Immature natural killer cell (primary cell): ENCODE data around the gene RTEL1. TPM values are rescaled to one million over a fixed set of nuclear protein-coding genes. Genes with fewer than 3 reads are reported as not detected.

Source experiments
- DNase-seq, 3 donors: peaks; one replicate each; pipeline ENCODE4 v3.0.0; 2022; ENCODE audit warnings: mixed read lengths in 1 of 3
- H3K27ac Mint-ChIP-seq, 6 donors: one replicate each; pipeline ENCODE4 v1.8.0; 2020; ENCODE audit warnings: mixed read lengths in 6 of 6, mild to moderate bottlenecking in 5 of 6, inconsistent platforms in 4 of 6, moderate library complexity in 3 of 6
- H3K27me3 Mint-ChIP-seq, 3 donors: one replicate each; pipeline ENCODE4 v1.8.0; 2020 to 2021; ENCODE audit warnings: low read depth in 3 of 3, mild to moderate bottlenecking in 3 of 3, mixed read lengths in 3 of 3, moderate library complexity in 3 of 3, inconsistent platforms in 1 of 3
- H3K36me3 Mint-ChIP-seq, 3 donors: one replicate each; pipeline ENCODE4 v1.8.0; 2020; ENCODE audit warnings: mixed read lengths in 3 of 3, inconsistent platforms in 2 of 3, mild to moderate bottlenecking in 2 of 3
- H3K4me1 Mint-ChIP-seq, 2 donors: one replicate each; pipeline ENCODE4 v1.8.0; 2020; ENCODE audit warnings: inconsistent platforms in 2 of 2, mild to moderate bottlenecking in 2 of 2, mixed read lengths in 2 of 2, moderate library complexity in 1 of 2
- H3K4me3 Mint-ChIP-seq, 5 donors: one replicate each; pipeline ENCODE4 v1.8.0; 2020; ENCODE audit warnings: mild to moderate bottlenecking in 5 of 5, mixed read lengths in 5 of 5, inconsistent platforms in 3 of 5, moderate library complexity in 3 of 5
- H3K9me3 Mint-ChIP-seq, 6 donors: one replicate each; pipeline ENCODE4 v1.8.0; 2020; ENCODE audit warnings: mild to moderate bottlenecking in 6 of 6, mixed read lengths in 6 of 6, inconsistent platforms in 4 of 6, moderate library complexity in 3 of 6
- polyA plus RNA-seq, 3 donors: library from polyadenylated mRNA; unstranded; fragments of 300-500 nt; fragmentation: Illumina TruSeq; gene quantifications; one replicate each; pipeline ENCODE4 v1.2.3, GENCODE V29; 2021

RTEL1 gene
- polyA plus RNA-seq, 3 donors from 2014 or later = 1.5 to 7.3 TPM; not detected in 1

DNA sequence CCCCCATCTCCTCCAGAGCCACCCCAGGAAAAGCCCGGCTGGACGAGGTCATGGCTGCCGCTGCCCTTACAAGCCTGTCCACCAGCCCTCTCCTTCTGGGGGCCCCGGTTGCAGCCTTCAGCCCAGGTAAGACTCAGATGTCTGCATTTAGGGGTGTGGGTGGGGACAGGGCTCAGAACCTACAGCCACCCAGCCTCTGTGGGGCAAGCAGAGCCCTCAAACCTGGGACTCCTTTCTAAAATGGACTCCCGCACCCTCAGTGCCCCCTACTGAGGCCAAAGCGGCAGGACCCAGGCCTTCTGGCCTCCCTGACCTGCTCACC is 83.2 kb downstream of the RTEL1 start:
- Mint-ChIP-seq H3K27me3 (peaks cover 0 to 5% (median 3%) of the 10 kb centered on the region in 3 donors), H3K4me1 (peaks cover 7% of the 10 kb centered on the region in 2 donors), H3K9me3 (no peaks in the 10 kb centered on the region), H3K27ac (no peak overlapping the region), H3K4me3 (peak overlapping the region in 4 of 5 donors; percentile 35 to 61 (median 48)), H3K36me3 (peaks cover 0 to 4% (median 0%) of the 10 kb centered on the region in 3 donors)
- no peak for DNase-seq

- no peak for DNase-seq
- Mint-ChIP-seq H3K4me3 (peak overlapping the region in 4 of 5 donors; percentile 35 to 61 (median 48)), H3K36me3 (peaks cover 0 to 4% (median 0%) of the 10 kb centered on the region in 3 donors), H3K27ac (no peak overlapping the region), H3K9me3 (no peaks in the 10 kb centered on the region), H3K27me3 (no peaks in the 10 kb centered on the region), H3K4me1 (peaks cover 2 to 3% of the 10 kb centered on the region in 2 donors)
These were observed 83.7 kb downstream of the RTEL1 start for GRCh38 chr20:63741676-63742380.

DNA sequence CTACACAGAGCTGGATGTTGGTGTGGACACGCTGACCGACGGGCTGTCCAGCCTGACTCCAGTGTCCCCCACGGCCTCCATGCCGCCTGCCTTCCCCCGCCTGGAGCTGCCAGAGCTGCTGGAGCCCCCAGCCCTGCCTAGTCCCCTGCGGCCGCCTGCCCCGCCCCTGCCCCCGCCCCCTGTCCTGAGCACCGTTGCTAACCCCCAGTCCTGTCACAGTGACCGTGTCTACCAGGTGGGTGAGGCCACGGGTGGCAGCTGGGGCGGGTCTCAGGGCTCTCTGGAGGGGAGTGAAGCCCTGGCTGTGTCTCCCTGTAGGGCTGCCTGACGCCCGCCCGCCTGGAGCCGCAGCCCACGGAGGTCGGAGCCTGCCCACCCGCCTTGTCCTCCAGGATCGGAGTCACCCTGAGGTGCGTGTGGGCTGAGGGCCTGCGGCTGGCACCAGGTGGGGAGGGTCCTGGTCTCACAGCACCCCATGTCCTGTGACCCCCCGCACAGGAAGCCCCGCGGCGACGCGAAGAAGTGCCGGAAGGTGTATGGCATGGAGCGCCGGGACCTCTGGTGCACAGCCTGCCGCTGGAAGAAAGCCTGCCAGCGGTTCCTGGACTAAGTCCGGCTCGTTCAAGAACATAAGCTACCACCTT is 84.4 kb downstream of the RTEL1 start:
- Mint-ChIP-seq H3K4me1 (peaks cover 0 to 1% of the 10 kb centered on the region in 2 donors), H3K27me3 (no peaks in the 10 kb centered on the region), H3K27ac (no peak overlapping the region), H3K9me3 (no peaks in the 10 kb centered on the region), H3K36me3 (peaks cover 0 to 4% (median 0%) of the 10 kb centered on the region in 3 donors), H3K4me3 (no peak overlapping the region)
- DNase-seq = no peak

DNA sequence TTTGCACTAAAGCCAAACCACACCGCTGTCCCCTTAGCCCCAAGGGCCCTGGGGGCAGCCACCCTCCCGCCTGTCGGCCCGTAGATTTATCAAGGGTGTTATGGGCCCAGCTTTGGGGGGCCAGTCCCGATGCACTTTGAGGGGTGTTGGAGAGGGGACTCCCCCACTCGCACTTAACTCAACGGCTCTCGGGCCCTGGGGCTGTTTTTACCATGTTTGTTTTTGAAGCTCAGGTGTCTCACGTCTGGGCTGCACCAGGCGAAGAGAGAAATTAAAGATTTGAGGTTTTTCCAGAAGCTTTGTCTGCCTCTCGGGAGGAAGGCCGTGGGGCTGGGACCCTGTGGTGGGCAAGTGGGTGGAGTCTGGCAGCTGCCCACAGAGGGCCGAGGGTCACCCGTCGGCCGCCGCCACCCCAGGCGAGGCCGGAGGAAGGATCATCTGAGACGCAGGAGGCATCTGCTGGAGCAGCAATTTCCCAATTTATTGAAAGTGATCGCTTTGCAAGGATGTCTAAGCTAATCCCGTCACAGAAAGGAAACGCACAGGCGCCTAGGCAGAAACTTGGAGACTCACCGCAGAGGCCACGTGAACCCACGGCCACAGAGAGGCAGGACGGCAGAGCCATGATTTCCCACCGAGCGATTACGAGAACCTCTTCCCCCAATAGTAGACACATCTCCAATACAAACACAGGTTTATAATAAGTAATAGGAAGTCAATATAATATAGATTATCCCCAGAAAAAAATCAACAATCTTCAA is 85.3 kb downstream of the RTEL1 start:
- no peak overlapping the region for H3K27ac Mint-ChIP-seq
- H3K9me3 Mint-ChIP-seq = no peaks in the 10 kb centered on the region
- H3K36me3 Mint-ChIP-seq = peaks cover 0 to 4% (median 0%) of the 10 kb centered on the region in 3 donors
- no peak for DNase-seq
- H3K27me3 Mint-ChIP-seq = no peaks in the 10 kb centered on the region
- no peak overlapping the region for H3K4me3 Mint-ChIP-seq
- H3K4me1 Mint-ChIP-seq = peaks cover 0 to 1% of the 10 kb centered on the region in 2 donors

GRCh38 chr20:63744158-63744557 is 86.0 kb downstream of the RTEL1 start:
- DNase-seq = no peak
- no peak overlapping the region for H3K4me3 Mint-ChIP-seq
- no peak overlapping the region for H3K27ac Mint-ChIP-seq
- H3K4me1 Mint-ChIP-seq = peaks cover 0 to 2% of the 10 kb centered on the region in 2 donors
- H3K9me3 Mint-ChIP-seq = no peaks in the 10 kb centered on the region
- H3K27me3 Mint-ChIP-seq = no peaks in the 10 kb centered on the region
- peaks cover 0 to 4% (median 0%) of the 10 kb centered on the region in 3 donors for H3K36me3 Mint-ChIP-seq

GRCh38 chr20:63744574-63745423 is 86.7 kb downstream of the RTEL1 start:
- Mint-ChIP-seq H3K4me1 (peaks cover 0 to 4% of the 10 kb centered on the region in 2 donors), H3K4me3 (no peak overlapping the region), H3K9me3 (no peaks in the 10 kb centered on the region), H3K27me3 (no peaks in the 10 kb centered on the region), H3K36me3 (peaks cover 0 to 4% (median 0%) of the 10 kb centered on the region in 3 donors), H3K27ac (no peak overlapping the region)
- DNase-seq = no peak

DNA sequence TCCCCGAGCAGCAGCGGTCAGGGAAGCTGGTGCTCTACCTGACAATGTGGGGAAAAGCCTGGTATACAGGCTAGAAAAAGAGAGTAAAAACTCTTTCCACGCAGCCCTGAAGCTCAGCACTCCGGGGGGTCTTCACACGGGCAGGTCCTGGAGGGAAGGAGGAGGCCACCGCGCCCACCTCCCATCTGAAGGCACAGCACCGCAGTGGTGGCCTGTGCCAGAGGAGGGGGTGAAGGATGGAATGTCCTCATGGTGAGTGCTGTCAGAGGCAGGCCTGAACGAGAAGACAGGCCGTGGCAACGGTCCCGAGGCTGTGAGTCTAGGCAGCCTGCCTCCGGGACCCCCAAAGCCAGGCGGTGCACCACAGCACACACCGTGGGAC is 87.3 kb downstream of the RTEL1 start:
- Mint-ChIP-seq H3K4me3 (no peak overlapping the region), H3K36me3 (peaks cover 0 to 4% (median 0%) of the 10 kb centered on the region in 3 donors), H3K9me3 (no peaks in the 10 kb centered on the region), H3K27ac (no peak overlapping the region), H3K4me1 (peaks cover under 1 to 7% of the 10 kb centered on the region in 2 donors), H3K27me3 (no peaks in the 10 kb centered on the region)
- no peak for DNase-seq

Other genes starting within 250 kb of the RTEL1 start
- gene KCNQ2, start 185.7 kb upstream of the RTEL1 start, polyA plus RNA-seq = under 1 TPM in 1 of 3 donors, not detected in 2; 0.73 TPM
- gene EEF1A2, start 159.2 kb upstream of the RTEL1 start, polyA plus RNA-seq = not detected
- 10 to 100 TPM; 14.9 to 84.3 (median 41.9) TPM for gene PPDPF, start 137.5 kb upstream of the RTEL1 start, polyA plus RNA-seq
- gene PTK6, start 120.9 kb upstream of the RTEL1 start, polyA plus RNA-seq = under 1 TPM in 1 of 3 donors, not detected in 2; 0.37 TPM
- not detected for gene SRMS, start 110.6 kb upstream of the RTEL1 start, polyA plus RNA-seq
- gene FNDC11, start 104.2 kb upstream of the RTEL1 start, polyA plus RNA-seq = not detected
- gene HELZ2, start 84.1 kb upstream of the RTEL1 start, polyA plus RNA-seq = 10 to 100 TPM in 1 of 3 donors, 1 to 10 TPM in 2; 2.4 to 11.3 (median 3.7) TPM
- gene GMEB2, start 31.2 kb upstream of the RTEL1 start, polyA plus RNA-seq = 10 to 100 TPM in 1 of 3 donors, 1 to 10 TPM in 1, not detected in 1; 2.7 to 11.4 TPM
- gene STMN3, start 4.9 kb upstream of the RTEL1 start, polyA plus RNA-seq = 1 to 10 TPM in 2 of 3 donors, under 1 TPM in 1; 0.36 to 1.6 (median 1.1) TPM
- not detected for gene TNFRSF6B, start 38.3 kb downstream of the RTEL1 start, polyA plus RNA-seq
- gene ARFRP1, start 49.7 kb downstream of the RTEL1 start, polyA plus RNA-seq = 10 to 100 TPM; 43.0 to 72.7 (median 54.3) TPM
- gene ZGPAT, start 49.7 kb downstream of the RTEL1 start, polyA plus RNA-seq = 10 to 100 TPM; 26.6 to 64.1 (median 33.9) TPM
- gene LIME1, start 78.4 kb downstream of the RTEL1 start, polyA plus RNA-seq = 100 to 1,000 TPM; 177 to 227 (median 180) TPM
- gene SLC2A4RG, start 81.5 kb downstream of the RTEL1 start, polyA plus RNA-seq = 1 to 10 TPM; 1.5 to 3.6 (median 3.2) TPM
- under 1 TPM; 0.16 to 0.32 (median 0.32) TPM for gene ZBTB46, start 173.0 kb downstream of the RTEL1 start, polyA plus RNA-seq
- under 1 TPM in 1 of 3 donors, not detected in 2; 0.34 TPM for gene ABHD16B, start 203.2 kb downstream of the RTEL1 start, polyA plus RNA-seq
- 10 to 100 TPM; 67.5 to 90.8 (median 79.3) TPM for gene TPD52L2, start 207.0 kb downstream of the RTEL1 start, polyA plus RNA-seq
- gene DNAJC5, start 236.8 kb downstream of the RTEL1 start, polyA plus RNA-seq = 1 to 10 TPM; 1.4 to 8.2 (median 2.9) TPM